ENCODE results near the gene IGDCC3.

The IGDCC3 gene

GRCh38 chr15:65386376-65386775 lies 8.6 kb upstream of the IGDCC3 start:
- no peak for FAIRE-seq

- no peak for FAIRE-seq
Observed at GRCh38 chr15:65385870-65386258, 8.1 kb upstream of the IGDCC3 start.

GRCh38 chr15:65384895-65385869 lies 7.4 kb upstream of the IGDCC3 start:
- peak; percentile 60 for FAIRE-seq

GRCh38 chr15:65384505-65384894 lies 6.7 kb upstream of the IGDCC3 start:
- FAIRE-seq: no peak

GRCh38 chr15:65383991-65384390 lies 6.2 kb upstream of the IGDCC3 start:
- FAIRE-seq: no peak

- no peak for FAIRE-seq
Observed at GRCh38 chr15:65383456-65383855, 5.7 kb upstream of the IGDCC3 start.

- no peak for FAIRE-seq
Observed at GRCh38 chr15:65382921-65383320, 5.1 kb upstream of the IGDCC3 start.

GRCh38 chr15:65382146-65382491 lies 4.3 kb upstream of the IGDCC3 start:
- FAIRE-seq: no peak

GRCh38 chr15:65381445-65382145 lies 3.8 kb upstream of the IGDCC3 start:
- FAIRE-seq: no peak

GRCh38 chr15:65379986-65380385 lies 2.2 kb upstream of the IGDCC3 start:
- no peak for FAIRE-seq

GRCh38 chr15:65377105-65377975 lies 462 bp downstream of the IGDCC3 start:
- no peak for FAIRE-seq

GRCh38 chr15:65376767-65377104 lies 1.1 kb downstream of the IGDCC3 start:
- no peak for FAIRE-seq

- no peak for FAIRE-seq
Observed at GRCh38 chr15:65375871-65376607, 1.8 kb downstream of the IGDCC3 start.

- FAIRE-seq: no peak
Observed at GRCh38 chr15:65374821-65375401, 2.9 kb downstream of the IGDCC3 start.

- FAIRE-seq: no peak
Observed at GRCh38 chr15:65374334-65374733, 3.5 kb downstream of the IGDCC3 start.

- no peak for FAIRE-seq
Observed at GRCh38 chr15:65373163-65373651, 4.6 kb downstream of the IGDCC3 start.

- FAIRE-seq: no peak
Observed at GRCh38 chr15:65372787-65373067, 5.1 kb downstream of the IGDCC3 start.

GRCh38 chr15:65371976-65372786 lies 5.6 kb downstream of the IGDCC3 start:
- no peak for FAIRE-seq

- no peak for FAIRE-seq
Observed at GRCh38 chr15:65370885-65371284, 6.9 kb downstream of the IGDCC3 start.

- FAIRE-seq: no peak
Observed at GRCh38 chr15:65369651-65370050, 8.2 kb downstream of the IGDCC3 start.

GRCh38 chr15:65369212-65369547 lies 8.6 kb downstream of the IGDCC3 start:
- FAIRE-seq: no peak

Data from endometrium (tissue), 2 donors.